Duodenal mucosa (tissue), 2 donors: ENCODE results near the gene IFI27L1.

ENCODE experiments used
- H3K27ac ChIP-seq: one replicate; pipeline ENCODE4 v1.7.0; 2013; ENCODE audit warnings: low read depth, low read length
- H3K27me3 ChIP-seq, 2 donors: one replicate each; pipeline ENCODE4 v1.7.0; 2013; ENCODE audit warnings: low read length in 2 of 2, control low read depth in 1 of 2; ENCODE audit not compliant: insufficient read depth in 2 of 2, control insufficient read depth in 1 of 2
- H3K36me3 ChIP-seq, 2 donors: one replicate each; pipeline ENCODE4 v1.7.0; 2013; ENCODE audit warnings: low read length in 2 of 2, control low read depth in 1 of 2; ENCODE audit not compliant: insufficient read depth in 2 of 2, control insufficient read depth in 1 of 2
- H3K4me1 ChIP-seq, 2 donors: one replicate each; pipeline ENCODE4 v1.7.0; 2013; ENCODE audit warnings: low read length in 2 of 2, control low read depth in 1 of 2; ENCODE audit not compliant: insufficient read depth in 2 of 2, control insufficient read depth in 1 of 2
- H3K4me3 ChIP-seq, 2 donors: one replicate each; pipeline ENCODE4 v1.7.0; 2013; ENCODE audit warnings: low read length in 2 of 2, low read depth in 1 of 2
- H3K9ac ChIP-seq, 2 donors: one replicate each; pipeline ENCODE4 v1.7.0; 2013; ENCODE audit warnings: low read length in 2 of 2, low read depth in 1 of 2
- H3K9me3 ChIP-seq, 2 donors: one replicate each; pipeline ENCODE4 v1.7.0; 2013; ENCODE audit warnings: low read length in 2 of 2, control low read depth in 1 of 2; ENCODE audit not compliant: control insufficient read depth in 1 of 2

The IFI27L1 gene

GRCh38 chr14:94048691-94049624 lies 32.2 kb upstream of the IFI27L1 start:
- H3K4me3 ChIP-seq: no peak overlapping the region
- H3K36me3 ChIP-seq: peaks cover 61 to 85% of the 10 kb centered on the region in 2 donors
- H3K27me3 ChIP-seq: no peaks in the 10 kb centered on the region
- no peak overlapping the region for H3K27ac ChIP-seq
- H3K4me1 ChIP-seq: no peaks in the 10 kb centered on the region
- H3K9me3 ChIP-seq: no peaks in the 10 kb centered on the region
- no peak overlapping the region for H3K9ac ChIP-seq

GRCh38 chr14:94049625-94050023 lies 31.5 kb upstream of the IFI27L1 start:
- no peak overlapping the region for H3K9ac ChIP-seq
- no peaks in the 10 kb centered on the region for H3K9me3 ChIP-seq
- no peak overlapping the region for H3K4me3 ChIP-seq
- no peaks in the 10 kb centered on the region for H3K27me3 ChIP-seq
- no peaks in the 10 kb centered on the region for H3K4me1 ChIP-seq
- H3K27ac ChIP-seq: no peak overlapping the region
- peaks cover 68 to 91% of the 10 kb centered on the region in 2 donors for H3K36me3 ChIP-seq

- H3K9me3 ChIP-seq: no peaks in the 10 kb centered on the region
- no peak overlapping the region for H3K9ac ChIP-seq
- no peak overlapping the region for H3K27ac ChIP-seq
- peaks cover 75 to 94% of the 10 kb centered on the region in 2 donors for H3K36me3 ChIP-seq
- no peaks in the 10 kb centered on the region for H3K4me1 ChIP-seq
- no peak overlapping the region for H3K4me3 ChIP-seq
- H3K27me3 ChIP-seq: no peaks in the 10 kb centered on the region
Observed at GRCh38 chr14:94050231-94050880, 30.8 kb upstream of the IFI27L1 start.

- Histone ChIP-seq H3K9me3 (no peaks in the 10 kb centered on the region), H3K36me3 (peaks cover 80 to 94% of the 10 kb centered on the region in 2 donors), H3K4me3 (no peak overlapping the region), H3K4me1 (no peaks in the 10 kb centered on the region), H3K27me3 (no peaks in the 10 kb centered on the region), H3K9ac (no peak overlapping the region), H3K27ac (no peak overlapping the region)
Observed at GRCh38 chr14:94051115-94051514, 30.0 kb upstream of the IFI27L1 start.

GRCh38 chr14:94051779-94052178 lies 29.3 kb upstream of the IFI27L1 start:
- peaks cover 80 to 94% of the 10 kb centered on the region in 2 donors for H3K36me3 ChIP-seq
- no peaks in the 10 kb centered on the region for H3K9me3 ChIP-seq
- H3K27ac ChIP-seq: peak overlapping the region; percentile 32

GRCh38 chr14:94052199-94052598 lies 28.9 kb upstream of the IFI27L1 start:
- H3K4me3 ChIP-seq: no peak overlapping the region
- H3K27me3 ChIP-seq: no peaks in the 10 kb centered on the region
- H3K9ac ChIP-seq: no peak overlapping the region
- H3K9me3 ChIP-seq: no peaks in the 10 kb centered on the region
- no peak overlapping the region for H3K27ac ChIP-seq
- peaks cover 0 to 5% of the 10 kb centered on the region in 2 donors for H3K4me1 ChIP-seq
- H3K36me3 ChIP-seq: peaks cover 77 to 93% of the 10 kb centered on the region in 2 donors

More at GRCh38 chr14:94051779-94052178, 29.3 kb upstream of the IFI27L1 start:
- Histone ChIP-seq H3K4me3 (no peak overlapping the region), H3K4me1 (peaks cover 0 to under 1% of the 10 kb centered on the region in 2 donors), H3K27me3 (no peaks in the 10 kb centered on the region), H3K9ac (no peak overlapping the region)

- no peak overlapping the region for H3K9ac ChIP-seq
- peaks cover 3 to 10% of the 10 kb centered on the region in 2 donors for H3K4me1 ChIP-seq
- H3K9me3 ChIP-seq: no peaks in the 10 kb centered on the region
- H3K27ac ChIP-seq: no peak overlapping the region
- H3K4me3 ChIP-seq: no peak overlapping the region
- H3K27me3 ChIP-seq: no peaks in the 10 kb centered on the region
- peaks cover 72 to 92% of the 10 kb centered on the region in 2 donors for H3K36me3 ChIP-seq
Observed at GRCh38 chr14:94052662-94053061, 28.4 kb upstream of the IFI27L1 start.

GRCh38 chr14:94054401-94054800 lies 26.7 kb upstream of the IFI27L1 start:
- Histone ChIP-seq H3K4me1 (peaks cover 4 to 19% of the 10 kb centered on the region in 2 donors), H3K4me3 (no peak overlapping the region), H3K27ac (no peak overlapping the region), H3K9ac (no peak overlapping the region), H3K36me3 (peaks cover 60 to 91% of the 10 kb centered on the region in 2 donors), H3K9me3 (no peaks in the 10 kb centered on the region), H3K27me3 (no peaks in the 10 kb centered on the region)

- peaks cover 4 to 19% of the 10 kb centered on the region in 2 donors for H3K4me1 ChIP-seq
- no peaks in the 10 kb centered on the region for H3K9me3 ChIP-seq
- no peak overlapping the region for H3K9ac ChIP-seq
- no peaks in the 10 kb centered on the region for H3K27me3 ChIP-seq
- H3K36me3 ChIP-seq: peaks cover 62 to 92% of the 10 kb centered on the region in 2 donors
- H3K27ac ChIP-seq: no peak overlapping the region
- no peak overlapping the region for H3K4me3 ChIP-seq
Observed at GRCh38 chr14:94054936-94055335, 26.2 kb upstream of the IFI27L1 start.
